Gastroesophageal sphincter (tissue), 4 donors: ENCODE measurements around the gene TSPYL2. TPM values are rescaled to one million over a fixed set of nuclear protein-coding genes. Genes with fewer than 3 reads are reported as not detected.

Experiments used
- ATAC-seq: fragments of 150-250 bp; one replicate; pipeline ENCODE4 v1.9.1; 2016; ENCODE audit warnings: mild to moderate bottlenecking, moderate library complexity
- H3K27ac ChIP-seq, 4 donors: fragments of 200-600 bp; sonication (generic) in 3 of 4; 1 replicate in 3 of 4; 2 replicates in 1 of 4; pipeline ENCODE4 v1.5.1; 2016 to 2019
- H3K27me3 ChIP-seq: fragments of 200-600 bp; sonication (generic); one replicate; pipeline ENCODE4 v1.5.1; 2019
- H3K36me3 ChIP-seq, 2 donors: fragments of 200-600 bp; sonication (generic); one replicate each; pipeline ENCODE4 v1.5.1; 2019; ENCODE audit warnings: control low read depth in 1 of 2
- H3K4me1 ChIP-seq, 3 donors: fragments of 200-600 bp; sonication (generic); 1 replicate in 2 of 3; 2 replicates in 1 of 3; pipeline ENCODE4 v1.5.1; 2016 to 2019; ENCODE audit warnings: control low read depth in 2 of 3
- H3K4me3 ChIP-seq, 2 donors: fragments of 200-600 bp; sonication (generic); one replicate each; pipeline ENCODE4 v1.5.1; 2019; ENCODE audit warnings: mild to moderate bottlenecking in 1 of 2, moderate library complexity in 1 of 2
- H3K9me3 ChIP-seq, 3 donors: fragments of 200-600 bp; sonication (generic); one replicate each; pipeline ENCODE4 v1.5.1; 2017 to 2019; ENCODE audit warnings: control low read depth in 2 of 3
- CTCF ChIP-seq, 4 experiments: fragments of 200-600 bp in 2 of 4; fragments of 450-650 bp in 2 of 4; sonication (generic) in 1 of 4; IDR thresholded peaks; one replicate each; pipeline ENCODE4 v1.5.1; 2017 to 2019; ENCODE audit warnings: antibody characterized with exemption in 4 of 4, mild to moderate bottlenecking in 2 of 4, moderate library complexity in 2 of 4
- EP300 ChIP-seq: sonication (generic); formaldehyde crosslinking; IDR thresholded peaks from one replicate; pipeline ENCODE4 v1.6.1; 2017; ENCODE audit warnings: antibody characterized with exemption, mild to moderate bottlenecking
- POLR2A ChIP-seq, 2 donors: fragments of 450-650 bp; IDR thresholded peaks; one replicate each; pipeline ENCODE4 v1.6.1; 2017; ENCODE audit warnings: antibody characterized with exemption in 2 of 2, mild to moderate bottlenecking in 2 of 2, moderate library complexity in 1 of 2
- POLR2AphosphoS5 ChIP-seq: sonication (generic); formaldehyde crosslinking; IDR thresholded peaks from one replicate; pipeline ENCODE4 v1.6.1; 2017; ENCODE audit warnings: antibody characterized with exemption
- WGBS, 2 donors: methylation state at CpG; one replicate each; pipeline ENCODE4 v1.1.5; 2018; ENCODE audit warnings: low coverage in 1 of 2; 5-methylcytosine and 5-hydroxymethylcytosine counted together
- total RNA-seq, 4 donors: library from RNA; depleted of rRNA; stranded (reverse); fragments of >200 nt; gene quantifications; one replicate each; pipeline ENCODE4 v1.1.0, GENCODE V29; 2016

Gene TSPYL2
- total RNA-seq, 4 donors from 2014 or later = 40.5 to 156 (median 89.8) TPM

- ATAC-seq = no peak
- Histone ChIP-seq H3K36me3 (no peaks in the 10 kb centered on the region), H3K9me3 (no peaks in the 10 kb centered on the region), H3K4me1 (peaks cover 0 to 1% (median 0%) of the 10 kb centered on the region in 3 donors), H3K27ac (no peak overlapping the region), H3K4me3 (no peak overlapping the region), H3K27me3 (no peaks in the 10 kb centered on the region)
- no peak for TF ChIP-seq CTCF (IDR thresholded peaks at IDR 0.05)
- no peak for TF ChIP-seq POLR2A (IDR thresholded peaks at IDR 0.05)
- no peak for TF ChIP-seq POLR2AphosphoS5
- TF ChIP-seq EP300 = no peak
- 80 to 89% methylated on average over 5 of the region's 5 CpGs for WGBS, 2 donors
Measured at GRCh38 chrX:53056292-53056691, 25.9 kb upstream of the TSPYL2 start.

GRCh38 chrX:53065104-53065503 lies 17.1 kb upstream of the TSPYL2 start:
- 60 to 100% methylated on average over 1 of the region's 1 CpG for WGBS, 2 donors
- Histone ChIP-seq H3K27ac (no peak overlapping the region), H3K4me1 (no peaks in the 10 kb centered on the region), H3K9me3 (no peaks in the 10 kb centered on the region), H3K4me3 (no peak overlapping the region), H3K36me3 (no peaks in the 10 kb centered on the region), H3K27me3 (no peaks in the 10 kb centered on the region)
- no peak for ATAC-seq
- TF ChIP-seq POLR2A (IDR thresholded peaks at IDR 0.05) = no peak
- TF ChIP-seq EP300 = no peak
- no peak for TF ChIP-seq CTCF (IDR thresholded peaks at IDR 0.05)
- no peak for TF ChIP-seq POLR2AphosphoS5

GRCh38 chrX:53071064-53071463 lies 11.1 kb upstream of the TSPYL2 start:
- no peak for ATAC-seq
- H3K9me3 ChIP-seq = no peaks in the 10 kb centered on the region
- peak overlapping the region in 3 of 4 donors; percentile 22 to 87 (median 84) for H3K27ac ChIP-seq
- TF ChIP-seq POLR2A (IDR thresholded peaks at IDR 0.05) (no peak), CTCF (IDR thresholded peaks at IDR 0.05) (no peak), POLR2AphosphoS5 (no peak), EP300 (no peak)
- peaks cover 0 to 15% (median 0%) of the 10 kb centered on the region in 3 donors for H3K4me1 ChIP-seq
- H3K36me3 ChIP-seq = no peaks in the 10 kb centered on the region
- 71 to 100% methylated on average over 1 to 2 of the region's 10 CpGs for WGBS, 2 donors
- H3K4me3 ChIP-seq = no peak overlapping the region
- no peaks in the 10 kb centered on the region for H3K27me3 ChIP-seq

- 0 to 19% methylated on average over 10 to 13 of the region's 31 CpGs for WGBS, 2 donors
- ATAC-seq = peak; percentile 91
- H3K4me3 ChIP-seq = peak overlapping the region; percentile 31 to 44
- TF ChIP-seq EP300 = peak; percentile 98
- peak in 1 of 2 donors; percentile 6 for TF ChIP-seq POLR2A (IDR thresholded peaks at IDR 0.05)
- peak; percentile 33 to 84 (median 72) for TF ChIP-seq CTCF (IDR thresholded peaks at IDR 0.05)
- TF ChIP-seq POLR2AphosphoS5 = peak; percentile 99
- H3K27me3 ChIP-seq = no peaks in the 10 kb centered on the region
- H3K4me1 ChIP-seq = peaks cover 0 to 15% (median 0%) of the 10 kb centered on the region in 3 donors
- peak overlapping the region; percentile 66 to 87 (median 82) for H3K27ac ChIP-seq
- H3K36me3 ChIP-seq = no peaks in the 10 kb centered on the region
- no peaks in the 10 kb centered on the region for H3K9me3 ChIP-seq
Measured at GRCh38 chrX:53071604-53072417, 10.4 kb upstream of the TSPYL2 start.
